Lung (tissue), 12 donors: ENCODE results near the gene CGNL1. TPM values are rescaled to one million over a fixed set of nuclear protein-coding genes. Genes with fewer than 3 reads are reported as not detected.
A peak's percentile ranks its signal among the peaks of the same experiment; 100 is the strongest.

Experiments
- ATAC-seq: fragments of 200-7000 bp; cut with Tn5 transposase; one replicate; pipeline ENCODE4 v1.9.1; 2020; ENCODE audit warnings: moderate number of reproducible peaks; ENCODE audit not compliant: insufficient read depth, low FRiP score
- DNase-seq, 3 donors: peaks; one replicate each; pipeline ENCODE4 v3.0.0-alpha.2; 2013 to 2017
- H3K27ac ChIP-seq, 2 donors: one replicate each; pipeline ENCODE4 v1.5.1; 2013; ENCODE audit warnings: mild to moderate bottlenecking in 2 of 2, moderate library complexity in 2 of 2, control low read depth in 1 of 2, inconsistent platforms in 1 of 2, low read depth in 1 of 2, low read length in 1 of 2
- H3K27me3 ChIP-seq, 3 donors: one replicate each; pipeline ENCODE4 v1.5.1; 2013; ENCODE audit warnings: low read length in 2 of 3; ENCODE audit not compliant: control insufficient read depth in 3 of 3, insufficient read depth in 3 of 3
- H3K36me3 ChIP-seq, 4 donors: one replicate each; pipeline ENCODE4 v1.5.1; 2013; ENCODE audit warnings: low read length in 4 of 4, mild to moderate bottlenecking in 1 of 4, moderate library complexity in 1 of 4; ENCODE audit not compliant: control insufficient read depth in 4 of 4, insufficient read depth in 4 of 4
- H3K4me1 ChIP-seq, 5 donors: one replicate each; pipeline ENCODE4 v1.5.1; 2013; ENCODE audit warnings: low read length in 5 of 5, mild to moderate bottlenecking in 2 of 5, moderate library complexity in 1 of 5; ENCODE audit not compliant: control insufficient read depth in 5 of 5, insufficient read depth in 5 of 5
- H3K4me3 ChIP-seq: one replicate; pipeline ENCODE4 v1.5.1; 2013; ENCODE audit warnings: mild to moderate bottlenecking, control low read depth, moderate library complexity
- H3K9ac ChIP-seq, 2 donors: one replicate each; pipeline ENCODE4 v1.5.1; 2013; ENCODE audit warnings: low read length in 2 of 2, control low read depth in 1 of 2; ENCODE audit not compliant: insufficient read depth in 1 of 2
- H3K9me3 ChIP-seq, 4 donors: one replicate each; pipeline ENCODE4 v1.5.1; 2013; ENCODE audit warnings: low read length in 3 of 4, mild to moderate bottlenecking in 1 of 4, moderate library complexity in 1 of 4; ENCODE audit not compliant: control insufficient read depth in 4 of 4, insufficient read depth in 3 of 4
- WGBS, 2 donors: extraction: QIAGEN DNeasy Blood & Tissue Kit; methylation state at CpG; one replicate each; pipeline ENCODE4 v1.1.7; 2013; 5-methylcytosine and 5-hydroxymethylcytosine counted together
- polyA plus RNA-seq, 2 donors: library from polyadenylated mRNA; stranded (reverse); fragments of 200-250 nt; gene quantifications; one replicate each; pipeline ENCODE4 v1.2.1, GENCODE V29; 2013
- total RNA-seq, 2 donors: library from RNA; depleted of rRNA in 1 of 2; stranded (reverse); fragments of >200 nt in 1 of 2; gene quantifications; one replicate each; pipeline ENCODE4 v1.2.1, GENCODE V29; 2014 to 2021
- TF ChIP-seq, protein P1 (sequence below): IDR thresholded peaks from 2 replicates; pipeline ENCODE4 v1.5.1; 2012; ENCODE audit warnings: mild to moderate bottlenecking; ENCODE audit errors: control extremely low read depth, extremely low read depth
- donor health status: control.
- donor health status: control.
- donor health status: Bipolar disorder and iron deficiency.
- donor health status: healthy.
- donor health status: DM: yes; HTN: yes; CAD: no.

CGNL1 gene
- total and polyA plus RNA-seq, 4 donors: 9.0 to 42.5 (median 22.9) TPM

DNA sequence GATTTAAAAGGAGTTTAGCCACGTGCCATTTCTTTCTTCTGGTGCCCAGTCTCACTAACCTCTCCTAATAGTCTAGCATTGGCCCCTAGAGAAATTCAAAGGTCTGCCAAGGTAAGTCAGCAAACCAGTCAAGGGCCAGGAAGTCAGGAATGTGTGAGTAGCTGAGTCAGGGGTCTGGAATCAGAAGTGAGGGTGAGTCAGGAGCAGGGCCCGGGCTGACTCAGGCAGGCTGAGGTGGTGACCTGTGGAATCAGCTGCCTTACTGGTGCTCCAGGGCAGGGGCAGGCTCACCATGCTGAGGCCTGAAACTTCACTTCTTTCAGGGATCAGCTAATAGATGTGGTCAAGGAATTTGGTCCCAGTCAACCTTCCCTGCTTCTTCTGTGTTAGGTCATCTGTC is 109.6 kb downstream of the CGNL1 start:
- Histone ChIP-seq H3K9ac (no peak overlapping the region), H3K4me3 (no peak overlapping the region), H3K27ac (peak overlapping the region in 1 of 2 donors; percentile 35), H3K9me3 (peaks cover 0 to 3% (median 0%) of the 10 kb centered on the region in 4 donors), H3K36me3 (no peaks in the 10 kb centered on the region), H3K27me3 (no peaks in the 10 kb centered on the region), H3K4me1 (peaks cover 0 to 4% (median 0%) of the 10 kb centered on the region in 5 donors)
- WGBS, 2 donors: 31 to 38% methylated on average over 2 of the region's 2 CpGs
- ATAC-seq (peak; percentile 93), DNase-seq (no peak)
- TF ChIP-seq, protein P1, sequence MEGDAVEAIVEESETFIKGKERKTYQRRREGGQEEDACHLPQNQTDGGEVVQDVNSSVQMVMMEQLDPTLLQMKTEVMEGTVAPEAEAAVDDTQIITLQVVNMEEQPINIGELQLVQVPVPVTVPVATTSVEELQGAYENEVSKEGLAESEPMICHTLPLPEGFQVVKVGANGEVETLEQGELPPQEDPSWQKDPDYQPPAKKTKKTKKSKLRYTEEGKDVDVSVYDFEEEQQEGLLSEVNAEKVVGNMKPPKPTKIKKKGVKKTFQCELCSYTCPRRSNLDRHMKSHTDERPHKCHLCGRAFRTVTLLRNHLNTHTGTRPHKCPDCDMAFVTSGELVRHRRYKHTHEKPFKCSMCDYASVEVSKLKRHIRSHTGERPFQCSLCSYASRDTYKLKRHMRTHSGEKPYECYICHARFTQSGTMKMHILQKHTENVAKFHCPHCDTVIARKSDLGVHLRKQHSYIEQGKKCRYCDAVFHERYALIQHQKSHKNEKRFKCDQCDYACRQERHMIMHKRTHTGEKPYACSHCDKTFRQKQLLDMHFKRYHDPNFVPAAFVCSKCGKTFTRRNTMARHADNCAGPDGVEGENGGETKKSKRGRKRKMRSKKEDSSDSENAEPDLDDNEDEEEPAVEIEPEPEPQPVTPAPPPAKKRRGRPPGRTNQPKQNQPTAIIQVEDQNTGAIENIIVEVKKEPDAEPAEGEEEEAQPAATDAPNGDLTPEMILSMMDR: no peak

DNA sequence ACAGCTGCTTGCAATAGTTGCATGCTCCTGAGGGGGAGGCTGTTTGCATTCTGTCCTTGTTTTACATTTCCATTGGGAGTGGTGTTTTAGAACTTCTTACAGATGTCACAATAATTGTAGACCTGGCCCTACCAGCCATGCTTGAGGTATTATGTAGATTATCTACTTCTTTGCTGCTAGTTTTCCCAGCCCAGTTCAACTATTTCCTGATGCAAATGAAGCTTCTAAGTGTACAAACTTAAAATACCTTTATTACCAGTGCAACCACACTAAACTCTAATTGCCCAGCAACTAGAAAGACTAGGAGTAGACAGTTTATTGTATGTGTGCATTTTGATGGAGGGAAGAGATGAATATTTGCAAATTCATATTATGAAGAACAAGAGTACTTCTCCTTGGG is 110.5 kb downstream of the CGNL1 start:
- no peak for DNase-seq
- H3K4me3 ChIP-seq: no peak overlapping the region
- TF ChIP-seq, protein P1: no peak
- no peaks in the 10 kb centered on the region for H3K27me3 ChIP-seq
- H3K36me3 ChIP-seq: no peaks in the 10 kb centered on the region
- ATAC-seq: no peak
- no peak overlapping the region for H3K9ac ChIP-seq
- peaks cover 0 to 3% (median 0%) of the 10 kb centered on the region in 4 donors for H3K9me3 ChIP-seq
- H3K4me1 ChIP-seq: peaks cover 0 to 5% (median 0%) of the 10 kb centered on the region in 5 donors
- H3K27ac ChIP-seq: peak overlapping the region in 1 of 2 donors; percentile 47

DNA sequence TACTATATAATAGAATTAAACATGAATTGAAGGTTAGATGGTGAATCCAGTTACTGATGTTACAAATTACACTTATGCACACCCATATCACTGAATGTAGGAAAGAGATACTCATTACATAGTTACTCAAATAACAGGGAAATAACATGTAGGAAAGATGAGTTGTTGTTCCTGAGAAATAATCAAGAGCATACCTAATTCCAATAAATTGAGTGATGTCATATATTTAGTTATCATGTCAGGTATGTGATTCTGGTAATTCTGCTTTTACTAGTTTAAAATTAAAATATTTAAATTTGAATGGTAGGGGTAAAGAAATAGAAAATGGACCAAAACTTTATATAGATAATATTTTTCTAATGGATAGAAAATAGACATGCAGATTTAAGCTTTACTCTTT is 112.8 kb downstream of the CGNL1 start:
- no peaks in the 10 kb centered on the region for H3K36me3 ChIP-seq
- ATAC-seq (no peak), DNase-seq (no peak)
- no peak overlapping the region for H3K27ac ChIP-seq
- H3K9ac ChIP-seq: no peak overlapping the region
- H3K9me3 ChIP-seq: peaks cover 0 to 3% (median 0%) of the 10 kb centered on the region in 4 donors
- peaks cover 0 to 5% (median 0%) of the 10 kb centered on the region in 5 donors for H3K4me1 ChIP-seq
- TF ChIP-seq, protein P1: no peak
- H3K4me3 ChIP-seq: no peak overlapping the region
- no peaks in the 10 kb centered on the region for H3K27me3 ChIP-seq

DNA sequence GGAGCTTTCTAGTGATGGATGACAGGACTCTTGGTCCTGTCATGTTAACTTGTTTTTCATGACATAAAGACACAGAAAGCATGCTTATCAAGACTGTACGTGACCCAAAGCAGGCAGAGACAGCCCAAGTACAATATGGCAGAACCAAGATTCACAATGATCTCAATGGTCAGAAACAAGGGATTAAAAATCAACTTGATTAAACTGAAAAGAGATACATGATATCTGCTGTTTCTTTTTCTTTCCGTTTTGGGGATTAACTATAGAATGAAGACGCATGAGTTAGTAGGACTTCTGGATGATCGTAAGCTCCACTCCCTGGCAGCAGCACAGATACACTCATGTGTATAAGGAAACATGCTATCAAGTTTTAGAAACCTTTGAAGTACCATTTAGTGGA is 117.0 kb downstream of the CGNL1 start:
- Histone ChIP-seq H3K9me3 (peaks cover 0 to 2% (median 0%) of the 10 kb centered on the region in 4 donors), H3K27ac (no peak overlapping the region), H3K36me3 (no peaks in the 10 kb centered on the region), H3K4me3 (no peak overlapping the region), H3K4me1 (peaks cover 4 to 26% (median 15%) of the 10 kb centered on the region in 5 donors), H3K27me3 (no peaks in the 10 kb centered on the region), H3K9ac (no peak overlapping the region)
- TF ChIP-seq, protein P1: no peak
- no peak for ATAC-seq
- WGBS, 2 donors: 95% methylated on average over 4 of the region's 4 CpGs
- no peak for DNase-seq
